Gastroesophageal sphincter (tissue), 3 donors: Measurements from ENCODE around the gene OR10W1.

Experiments
- CTCF ChIP-seq, 4 experiments: fragments of 200-600 bp in 2 of 4; fragments of 450-650 bp in 2 of 4; sonication (generic) in 1 of 4; IDR thresholded peaks; one replicate each; pipeline ENCODE4 v1.5.1; 2017 to 2019; ENCODE audit warnings: antibody characterized with exemption in 4 of 4, mild to moderate bottlenecking in 2 of 4, moderate library complexity in 2 of 4
- POLR2AphosphoS5 ChIP-seq: sonication (generic); formaldehyde crosslinking; IDR thresholded peaks from one replicate; pipeline ENCODE4 v1.6.1; 2017; ENCODE audit warnings: antibody characterized with exemption

GRCh38 chr11:58285483-58286040, 17.5 kb upstream of the OR10W1 start:
- TF ChIP-seq CTCF (IDR thresholded peaks at IDR 0.05) = no peak
- no peak for TF ChIP-seq POLR2AphosphoS5
